ENCODE results near the gene MCF2L. TPM values are rescaled to one million over a fixed set of nuclear protein-coding genes. Genes with fewer than 3 reads are reported as not detected.
A peak's percentile ranks its signal among the peaks of the same experiment; 100 is the strongest.

The MCF2L gene
- total and polyA plus RNA-seq, 4 donors, result 21.0 to 78.7 (median 35.9) TPM

GRCh38 chr13:113008851-113009250, 39.8 kb downstream of the MCF2L start:
- TF ChIP-seq CTCF (IDR thresholded peaks at IDR 0.05; ENCODE audit: control extremely low read depth, extremely low read depth), result no peak
- ATAC-seq (ENCODE audit: insufficient read depth, low FRiP score) (no peak), DNase-seq (no peak)
- peaks cover 0 to 7% (median 0%) of the 10 kb centered on the region in 4 donors for H3K36me3 ChIP-seq (ENCODE audit: control insufficient read depth in 4 of 4, insufficient read depth in 4 of 4, low read length in 4 of 4)
- H3K27me3 ChIP-seq (ENCODE audit: control insufficient read depth in 3 of 3, insufficient read depth in 3 of 3, low read length in 2 of 3), result no peaks in the 10 kb centered on the region
- no peaks in the 10 kb centered on the region for H3K9me3 ChIP-seq (ENCODE audit: control insufficient read depth in 4 of 4, insufficient read depth in 3 of 4, low read length in 3 of 4)
- H3K9ac ChIP-seq (ENCODE audit: insufficient read depth in 1 of 2, low read length in 2 of 2), result no peak overlapping the region
- no peak overlapping the region for H3K27ac ChIP-seq (ENCODE audit: low read depth in 1 of 2, low read length in 1 of 2)
- H3K4me1 ChIP-seq (ENCODE audit: control insufficient read depth in 5 of 5, insufficient read depth in 5 of 5, low read length in 5 of 5), result peaks cover 0 to 4% (median 0%) of the 10 kb centered on the region in 5 donors
- WGBS, 2 donors, result 93% methylated on average over 33 of the region's 33 CpGs
- no peak overlapping the region for H3K4me3 ChIP-seq

GRCh38 chr13:113009743-113010509, 40.9 kb downstream of the MCF2L start:
- WGBS, 2 donors, result 31 to 49% methylated on average over 17 of the region's 17 CpGs
- Histone ChIP-seq H3K27me3 (ENCODE audit: control insufficient read depth in 3 of 3, insufficient read depth in 3 of 3, low read length in 2 of 3) (no peaks in the 10 kb centered on the region), H3K9me3 (ENCODE audit: control insufficient read depth in 4 of 4, insufficient read depth in 3 of 4, low read length in 3 of 4) (no peaks in the 10 kb centered on the region), H3K4me1 (ENCODE audit: control insufficient read depth in 5 of 5, insufficient read depth in 5 of 5, low read length in 5 of 5) (peaks cover 0 to 4% (median 0%) of the 10 kb centered on the region in 5 donors), H3K9ac (ENCODE audit: insufficient read depth in 1 of 2, low read length in 2 of 2) (no peak overlapping the region), H3K36me3 (ENCODE audit: control insufficient read depth in 4 of 4, insufficient read depth in 4 of 4, low read length in 4 of 4) (peaks cover 0 to 5% (median 0%) of the 10 kb centered on the region in 4 donors), H3K4me3 (no peak overlapping the region), H3K27ac (ENCODE audit: low read depth in 1 of 2, low read length in 1 of 2) (peak overlapping the region in 1 of 2 donors; percentile 34)
- TF ChIP-seq CTCF (IDR thresholded peaks at IDR 0.05; ENCODE audit: control extremely low read depth, extremely low read depth), result no peak
- no peak for ATAC-seq (ENCODE audit: insufficient read depth, low FRiP score)
- DNase-seq, result peak; percentile 45 to 73 (median 55)

GRCh38 chr13:113010510-113010865, 41.5 kb downstream of the MCF2L start:
- DNase-seq, result no peak

More at GRCh38 chr13:113010510-113010865, 41.5 kb downstream of the MCF2L start:
- Histone ChIP-seq H3K9me3 (ENCODE audit: control insufficient read depth in 4 of 4, insufficient read depth in 3 of 4, low read length in 3 of 4) (peaks cover 0 to 2% (median 0%) of the 10 kb centered on the region in 4 donors), H3K36me3 (ENCODE audit: control insufficient read depth in 4 of 4, insufficient read depth in 4 of 4, low read length in 4 of 4) (peaks cover 0 to 8% (median 0%) of the 10 kb centered on the region in 4 donors), H3K27me3 (ENCODE audit: control insufficient read depth in 3 of 3, insufficient read depth in 3 of 3, low read length in 2 of 3) (no peaks in the 10 kb centered on the region), H3K9ac (ENCODE audit: insufficient read depth in 1 of 2, low read length in 2 of 2) (no peak overlapping the region), H3K4me1 (ENCODE audit: control insufficient read depth in 5 of 5, insufficient read depth in 5 of 5, low read length in 5 of 5) (peaks cover 0 to 4% (median 0%) of the 10 kb centered on the region in 5 donors), H3K27ac (ENCODE audit: low read depth in 1 of 2, low read length in 1 of 2) (peak overlapping the region in 1 of 2 donors; percentile 34), H3K4me3 (no peak overlapping the region)
- TF ChIP-seq CTCF (IDR thresholded peaks at IDR 0.05; ENCODE audit: control extremely low read depth, extremely low read depth), result no peak
- ATAC-seq (ENCODE audit: insufficient read depth, low FRiP score), result no peak
- WGBS, 2 donors, result 44 to 67% methylated on average over 12 of the region's 12 CpGs

Data from lung (tissue), 12 donors.